HG03575 (cell line): ENCODE measurements around the gene MAPK8.
A peak's percentile ranks its signal among the peaks of the same experiment; 100 is the strongest.

Experiments
- ATAC-seq: cut with Tn5 transposase; IDR thresholded peaks from one replicate; pipeline ENCODE4 v1.9.1; 2021; ENCODE audit not compliant: unreplicated experiment, insufficient number of reproducible peaks, low FRiP score; ENCODE audit errors: extremely low read depth

The MAPK8 gene

DNA sequence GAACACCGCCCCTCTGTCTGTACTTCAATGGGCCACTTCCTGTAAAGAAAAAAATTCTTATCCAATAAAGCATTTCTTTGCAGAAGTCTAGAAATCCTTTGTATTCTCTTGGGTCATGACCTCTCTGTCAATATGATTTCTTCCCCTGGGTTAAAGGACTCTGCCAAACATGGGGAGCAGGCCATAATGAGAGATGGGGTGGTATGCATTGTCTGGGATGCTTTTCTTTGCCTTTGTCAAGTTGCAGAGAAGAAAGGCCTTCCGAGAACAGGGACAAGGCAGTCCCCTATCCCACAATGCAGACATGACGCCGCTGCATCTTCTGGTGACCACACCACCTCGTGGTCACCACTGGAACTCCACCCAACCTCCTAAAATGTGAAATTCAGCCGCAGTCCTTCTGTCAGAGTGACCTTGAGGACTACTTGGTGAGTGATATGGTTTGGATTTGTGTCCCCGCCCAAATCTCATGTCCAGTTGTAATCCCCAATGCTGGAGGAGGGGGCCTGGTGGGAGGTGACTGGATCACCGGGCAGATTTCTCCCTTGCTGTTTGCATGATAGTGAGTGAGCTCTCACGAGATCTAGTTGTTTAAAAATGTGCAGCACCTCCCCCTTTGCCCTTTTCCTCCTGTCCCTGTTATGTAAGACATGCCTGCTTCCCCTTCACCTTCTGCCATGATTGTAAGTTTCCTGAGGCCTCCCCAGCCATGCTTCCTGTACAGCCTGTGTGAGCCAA is 16.8 kb upstream of the MAPK8 start:
- no peak for ATAC-seq

DNA sequence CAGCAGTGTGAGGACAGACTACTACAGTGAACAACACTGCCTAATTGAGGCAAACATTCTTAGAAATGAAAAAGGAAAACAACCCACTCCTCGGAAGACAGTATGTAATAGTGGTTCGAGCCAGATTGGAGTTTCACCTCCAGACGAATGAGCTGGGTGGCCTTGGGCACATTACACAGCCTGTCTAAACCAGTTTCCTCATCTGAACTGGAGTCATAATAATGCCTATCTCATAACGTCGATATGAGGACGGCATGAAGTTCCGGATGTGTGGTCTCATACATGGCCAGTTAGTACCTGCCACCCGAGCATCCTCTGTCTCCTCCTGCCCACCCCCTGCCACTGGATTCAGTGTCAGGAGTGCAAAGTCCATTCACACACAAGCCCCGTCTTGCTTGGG is 16.2 kb upstream of the MAPK8 start:
- ATAC-seq: no peak

- ATAC-seq: no peak
Observed at GRCh38 chr10:48291190-48291589, 15.3 kb upstream of the MAPK8 start.

DNA sequence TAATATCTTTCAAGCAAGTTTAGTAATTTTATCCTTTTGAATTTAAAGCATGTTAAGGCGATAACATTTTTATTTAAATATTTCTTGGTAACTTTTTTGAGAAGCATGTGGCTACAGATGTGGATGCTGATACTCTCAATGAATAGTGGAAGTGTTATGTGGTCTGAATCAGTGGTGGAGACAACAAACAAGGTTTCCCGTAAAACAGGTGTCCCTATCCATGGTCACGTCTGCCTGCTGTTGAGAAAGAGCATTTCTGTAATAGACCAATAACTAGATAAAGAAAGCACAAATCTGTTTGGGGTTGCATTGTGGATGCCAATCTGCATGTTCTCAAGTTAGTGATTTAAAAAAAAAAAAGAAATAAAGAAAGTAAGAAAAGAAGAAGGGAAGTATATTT is 13.9 kb upstream of the MAPK8 start:
- ATAC-seq: no peak

DNA sequence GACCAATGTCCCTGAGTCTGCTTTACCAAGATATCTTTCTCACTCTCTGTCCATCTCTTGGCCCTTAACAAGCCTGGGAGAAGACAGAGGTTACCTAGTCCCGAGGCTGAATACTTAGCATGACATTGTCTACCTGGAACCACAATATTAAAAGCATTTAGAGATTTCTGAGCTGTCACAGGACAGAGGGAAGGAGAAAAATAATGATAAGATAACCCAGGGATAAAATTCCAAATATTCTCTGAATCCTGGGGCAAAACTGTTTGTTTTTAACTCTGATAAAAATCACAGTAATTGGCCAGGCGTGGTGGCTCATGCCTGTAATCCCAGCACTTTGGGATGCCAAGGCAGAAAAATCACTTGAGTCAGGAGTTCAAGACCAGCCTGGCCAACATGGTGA is 12.0 kb upstream of the MAPK8 start:
- ATAC-seq: no peak

- ATAC-seq: no peak
Observed at GRCh38 chr10:48296576-48297098, 9.8 kb upstream of the MAPK8 start.

DNA sequence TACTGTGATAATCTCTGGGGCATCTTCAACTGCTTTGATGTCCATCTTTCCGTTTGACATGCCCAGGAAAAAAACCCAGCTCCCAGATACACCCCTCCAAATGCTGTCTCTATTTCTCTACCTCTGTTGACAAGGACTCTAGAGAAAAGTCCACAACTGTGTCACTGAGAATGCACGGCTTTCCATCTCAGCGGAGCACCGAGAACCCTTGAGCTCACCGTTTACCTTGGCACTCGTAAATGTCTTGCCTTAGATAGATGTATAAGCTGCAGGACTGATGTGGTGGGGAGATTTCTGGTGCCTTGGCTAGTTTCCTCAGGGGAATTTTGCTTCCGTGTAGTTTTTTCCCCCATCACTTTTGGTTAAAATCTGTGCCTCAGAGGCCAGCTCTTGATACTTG is 7.4 kb upstream of the MAPK8 start:
- no peak for ATAC-seq

GRCh38 chr10:48299692-48300091 is 6.8 kb upstream of the MAPK8 start:
- ATAC-seq: no peak

GRCh38 chr10:48300556-48300955 is 5.9 kb upstream of the MAPK8 start:
- no peak for ATAC-seq

DNA sequence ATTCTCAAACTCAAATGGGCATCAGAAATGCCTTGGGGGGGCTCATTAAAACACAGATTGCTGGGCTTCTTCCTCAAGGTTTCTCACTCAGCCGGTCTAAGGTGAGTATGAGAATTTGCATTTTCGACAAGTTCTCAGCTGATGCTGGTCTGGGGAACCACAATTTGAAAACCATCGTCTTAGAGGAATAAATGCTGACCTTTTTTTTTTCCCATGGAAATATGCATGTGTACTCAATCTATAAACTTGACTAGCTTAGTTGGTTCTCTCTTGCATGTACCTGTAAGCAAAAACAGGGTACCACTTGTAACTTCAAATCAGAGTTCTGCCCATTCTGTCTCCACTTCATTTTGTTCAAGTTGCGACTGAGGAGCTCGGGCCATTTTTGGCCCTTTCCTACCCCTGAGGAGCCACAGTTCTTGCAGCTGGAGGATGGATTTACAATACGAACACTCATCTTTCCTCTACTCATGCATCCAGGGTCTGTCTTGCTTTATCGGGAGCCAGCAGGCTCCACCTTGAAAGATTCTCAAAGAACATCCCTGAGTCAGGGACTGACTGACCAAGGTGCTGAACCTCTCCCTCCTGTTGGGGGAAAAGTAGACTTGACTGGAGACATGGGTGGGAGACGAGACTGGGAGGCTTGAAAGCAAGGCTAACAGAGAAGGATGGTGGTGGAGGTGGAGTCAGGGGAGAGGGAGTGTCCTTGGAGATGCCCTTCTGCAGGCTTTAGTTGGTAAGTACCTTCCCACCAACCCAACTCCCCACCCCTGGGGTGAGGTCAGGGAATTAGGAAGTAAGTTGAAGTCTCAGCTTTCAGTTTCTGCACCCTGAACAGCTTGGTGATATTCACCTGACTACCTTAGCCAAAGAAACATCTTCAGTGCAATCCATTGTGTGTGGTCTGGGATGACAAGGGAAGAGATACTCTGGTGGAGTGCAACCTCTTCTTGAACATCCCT is 3.7 kb upstream of the MAPK8 start:
- ATAC-seq: no peak

DNA sequence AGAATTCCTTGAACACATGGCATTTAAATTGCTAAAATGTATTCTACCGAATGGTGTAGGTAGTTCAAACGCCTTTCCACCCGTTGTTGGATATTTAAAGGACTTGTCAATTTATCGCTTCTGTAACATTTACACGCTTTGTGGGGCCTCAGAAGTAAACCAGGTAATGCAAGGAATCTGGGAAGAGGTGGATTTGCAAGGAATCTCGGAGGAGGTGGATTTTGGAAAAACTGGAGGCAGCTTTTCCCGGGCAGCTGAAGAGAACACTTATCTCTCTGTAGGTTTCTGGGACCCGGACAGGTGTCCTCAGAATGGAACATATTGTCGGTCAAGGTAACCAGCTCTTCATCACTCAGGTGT is 592 bp upstream of the MAPK8 start:
- ATAC-seq: no peak

DNA sequence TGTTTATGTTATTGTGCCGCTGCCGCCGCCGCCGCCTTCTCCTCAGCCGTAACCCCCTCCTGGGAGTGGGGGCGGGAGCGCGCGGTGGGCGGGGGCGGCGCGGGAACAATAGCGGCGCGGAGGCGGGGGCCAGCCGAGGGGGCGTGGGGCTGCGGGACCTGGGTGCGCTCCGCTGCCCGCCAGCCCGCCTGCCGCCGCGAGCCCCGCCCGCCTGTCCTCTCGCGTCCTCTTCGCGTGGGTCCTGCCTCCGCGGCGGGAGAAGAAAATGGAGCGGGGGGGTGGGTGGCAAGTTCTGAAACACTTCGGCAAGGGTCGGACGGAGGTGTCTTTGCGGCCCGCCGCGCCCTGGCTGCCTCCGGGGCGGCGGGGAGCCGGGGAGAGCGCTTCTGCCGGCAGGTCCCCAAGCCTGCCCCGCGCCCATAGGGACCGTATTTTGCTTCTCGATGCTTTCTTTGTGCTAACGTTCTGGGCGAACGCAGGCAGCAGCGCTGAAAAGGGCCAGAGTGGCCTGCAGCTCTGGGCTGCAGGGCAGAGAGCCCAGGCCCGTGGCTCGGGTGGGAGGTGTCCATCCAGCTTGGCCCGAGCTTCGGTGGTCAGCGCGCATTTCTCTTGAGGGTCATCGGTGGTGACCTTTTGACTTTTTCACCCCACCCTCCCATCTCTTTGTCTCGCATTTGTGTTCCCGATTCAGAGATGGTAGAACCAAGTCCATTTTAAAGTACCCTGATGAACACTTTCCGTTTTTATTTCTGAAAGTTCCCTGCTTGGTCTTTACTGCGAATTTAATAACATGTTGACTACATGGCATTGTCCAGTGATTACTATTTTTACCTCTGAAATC is 613 bp downstream of the MAPK8 start:
- peak; percentile 16 for ATAC-seq

DNA sequence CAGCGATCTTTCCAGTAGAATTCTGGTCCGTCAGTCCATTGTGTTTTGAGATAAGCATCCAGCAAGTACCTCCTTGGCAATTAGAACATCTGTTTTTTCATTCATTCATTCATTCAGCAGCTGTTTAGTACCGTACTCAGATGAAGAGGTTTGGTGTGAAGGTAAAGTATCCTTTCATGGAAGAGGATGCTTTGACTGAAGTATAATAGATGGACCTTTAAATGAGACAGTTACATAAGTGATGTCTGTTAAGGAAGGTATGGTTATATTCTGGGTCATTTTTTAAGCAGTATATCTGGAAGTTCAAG is 1.2 kb downstream of the MAPK8 start:
- ATAC-seq: no peak

DNA sequence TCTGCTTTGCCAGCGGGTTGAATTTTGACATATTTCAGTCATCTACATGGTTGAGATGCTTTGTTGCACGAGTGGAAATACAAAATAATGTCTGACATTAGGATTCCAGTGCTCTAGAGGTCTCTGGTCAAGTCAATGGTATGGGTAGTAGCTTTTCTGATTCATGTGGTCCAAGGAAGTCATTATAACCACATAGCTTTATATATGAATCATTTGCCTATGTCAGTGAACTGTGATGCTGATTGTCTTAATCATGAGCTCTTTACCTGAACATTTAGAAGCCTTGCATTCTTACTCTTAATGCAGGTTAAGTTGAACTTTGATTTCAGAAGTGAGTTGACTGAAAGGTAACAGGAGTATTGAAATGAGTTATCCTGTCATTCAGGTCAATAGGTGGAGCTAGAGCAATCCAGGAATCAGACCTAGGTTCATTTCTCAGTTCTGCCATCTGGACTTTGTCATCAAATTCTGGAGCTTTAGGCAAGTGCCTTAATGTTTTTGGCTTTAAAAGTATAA is 3.3 kb downstream of the MAPK8 start:
- no peak for ATAC-seq

GRCh38 chr10:48314107-48314506 is 7.6 kb downstream of the MAPK8 start:
- no peak for ATAC-seq

GRCh38 chr10:48316236-48316635 is 9.8 kb downstream of the MAPK8 start:
- no peak for ATAC-seq

- no peak for ATAC-seq
Observed at GRCh38 chr10:48317321-48317990, 11.0 kb downstream of the MAPK8 start.

DNA sequence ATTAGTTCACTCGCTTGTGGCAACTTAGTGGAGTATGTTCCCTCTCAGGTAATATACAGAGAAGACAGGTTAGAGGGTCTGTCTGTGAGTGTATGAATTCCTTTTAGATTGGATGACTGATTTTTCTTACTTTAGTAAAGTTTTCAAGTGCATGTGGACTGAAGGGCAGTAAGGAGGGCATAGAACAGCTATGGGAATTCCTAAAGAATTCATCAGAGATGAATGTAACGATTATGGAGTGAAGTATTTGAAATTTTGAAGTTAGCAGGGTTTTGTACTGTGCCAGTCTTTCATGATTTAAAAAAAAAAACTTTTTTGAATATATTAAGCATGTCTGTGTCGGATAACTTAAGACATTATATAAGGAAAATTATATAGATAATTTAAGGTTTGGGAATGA is 15.5 kb downstream of the MAPK8 start:
- ATAC-seq: no peak

DNA sequence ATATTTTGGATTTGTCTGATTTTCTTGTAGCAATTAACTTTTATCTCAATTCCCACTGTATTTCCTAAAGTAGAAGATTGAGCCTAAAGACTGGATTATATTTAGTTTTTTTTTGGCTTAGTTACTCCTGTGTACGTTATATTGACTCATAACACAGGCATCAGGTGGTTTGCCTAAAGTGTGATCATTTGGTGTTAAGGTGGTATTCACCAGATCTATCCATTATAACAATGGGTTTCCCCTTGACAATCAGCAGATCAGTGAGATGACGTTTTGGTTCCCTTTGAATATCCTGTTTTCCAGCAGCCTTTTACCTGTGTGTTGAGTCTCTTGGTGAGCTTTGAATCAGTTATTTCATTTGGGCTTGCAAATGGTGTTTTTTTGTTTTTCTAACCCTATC is 18.1 kb downstream of the MAPK8 start:
- no peak for ATAC-seq
